Fibroblast of lung (primary cell): ENCODE data around the gene KLK13.

Experiments
- CTCF ChIP-seq, 2 donors: IDR thresholded peaks in 1 of 2; conservative IDR thresholded peaks in 1 of 2; 1 replicate in 1 of 2; 2 replicates in 1 of 2; pipeline ENCODE4 v1.5.1; 2011 to 2012; ENCODE audit warnings: low read length in 2 of 2, control low read depth in 1 of 2, inconsistent platforms in 1 of 2, low read depth in 1 of 2, mild to moderate bottlenecking in 1 of 2
- EZH2 ChIP-seq: IDR thresholded peaks from 2 replicates; pipeline ENCODE4 v1.5.1; 2012; ENCODE audit warnings: low read length, control low read depth, mild to moderate bottlenecking; ENCODE audit errors: missing control alignments

- TF ChIP-seq CTCF (conservative IDR thresholded peaks at IDR 0.05 in 1 of 2, IDR thresholded peaks at IDR 0.05 in 1 of 2; ENCODE audit: low read depth in 1 of 2, low read length in 2 of 2), result no peak
- no peak for TF ChIP-seq EZH2
These were observed 45.4 kb downstream of the KLK13 start, which contains the start of gene KLK10 for GRCh38 chr19:51019544-51019925.
